ENCODE measurements around the gene IL36G. TPM values are rescaled to one million over a fixed set of nuclear protein-coding genes. Genes with fewer than 3 reads are reported as not detected.

Gene IL36G
- total RNA-seq, 1 donor from 2014 or later: not detected

- no peak for DNase-seq
- Histone ChIP-seq H3K4me3 (no peak overlapping the region), H3K27ac (replicated peaks) (no peak overlapping the region), H3K9me3 (replicated peaks) (peaks cover 17% of the 10 kb centered on the region), H3K4me1 (no peaks in the 10 kb centered on the region), H3K27me3 (ENCODE audit: low read depth) (peaks cover 27% of the 10 kb centered on the region), H3K36me3 (no peaks in the 10 kb centered on the region)
- no peak for TF ChIP-seq CTCF (IDR thresholded peaks at IDR 0.05; ENCODE audit: borderline replicate concordance)
- intact Hi-C loops (cut with micrococcal nuclease): no loop called here
Observed at GRCh38 chr2:112940859-112941625, 36.8 kb upstream of the IL36G start.

GRCh38 chr2:112941753-112942653, 35.8 kb upstream of the IL36G start:
- H3K36me3 ChIP-seq: no peaks in the 10 kb centered on the region
- no peak overlapping the region for H3K4me3 ChIP-seq
- H3K27me3 ChIP-seq (ENCODE audit: low read depth): peaks cover 30% of the 10 kb centered on the region
- TF ChIP-seq CTCF (IDR thresholded peaks at IDR 0.05; ENCODE audit: borderline replicate concordance): peak; percentile 77
- peaks cover 26% of the 10 kb centered on the region for H3K9me3 ChIP-seq (replicated peaks)
- no peak overlapping the region for H3K27ac ChIP-seq (replicated peaks)
- DNase-seq: peak; percentile 47
- no peaks in the 10 kb centered on the region for H3K4me1 ChIP-seq
- intact Hi-C loops (cut with micrococcal nuclease): no loop called here

- Histone ChIP-seq H3K27ac (replicated peaks) (no peak overlapping the region), H3K9me3 (replicated peaks) (peaks cover 32% of the 10 kb centered on the region), H3K4me1 (no peaks in the 10 kb centered on the region), H3K27me3 (ENCODE audit: low read depth) (peaks cover 32% of the 10 kb centered on the region), H3K4me3 (no peak overlapping the region), H3K36me3 (no peaks in the 10 kb centered on the region)
- intact Hi-C loops (cut with micrococcal nuclease): no loop called here
- no peak for DNase-seq
- TF ChIP-seq CTCF (IDR thresholded peaks at IDR 0.05; ENCODE audit: borderline replicate concordance): no peak
Observed at GRCh38 chr2:112942654-112943002, 35.2 kb upstream of the IL36G start.

- Histone ChIP-seq H3K27me3 (ENCODE audit: low read depth) (peaks cover 40% of the 10 kb centered on the region), H3K4me1 (no peaks in the 10 kb centered on the region), H3K4me3 (no peak overlapping the region), H3K36me3 (no peaks in the 10 kb centered on the region), H3K9me3 (replicated peaks) (peaks cover 36% of the 10 kb centered on the region), H3K27ac (replicated peaks) (no peak overlapping the region)
- intact Hi-C loops (cut with micrococcal nuclease): no loop called here
- TF ChIP-seq CTCF (IDR thresholded peaks at IDR 0.05; ENCODE audit: borderline replicate concordance): no peak
- no peak for DNase-seq
Observed at GRCh38 chr2:112944971-112945370, 32.8 kb upstream of the IL36G start.

GRCh38 chr2:112946086-112946485, 31.7 kb upstream of the IL36G start:
- no peak overlapping the region for H3K4me3 ChIP-seq
- peaks cover 36% of the 10 kb centered on the region for H3K9me3 ChIP-seq (replicated peaks)
- peaks cover 45% of the 10 kb centered on the region for H3K27me3 ChIP-seq (ENCODE audit: low read depth)
- no peaks in the 10 kb centered on the region for H3K36me3 ChIP-seq
- intact Hi-C loops (cut with micrococcal nuclease): no loop called here
- DNase-seq: no peak
- no peak overlapping the region for H3K27ac ChIP-seq (replicated peaks)
- no peaks in the 10 kb centered on the region for H3K4me1 ChIP-seq
- no peak for TF ChIP-seq CTCF (IDR thresholded peaks at IDR 0.05; ENCODE audit: borderline replicate concordance)

Data from left ventricle myocardium inferior (tissue), 1 donor.